ENCODE measurements around the gene PTPRG. TPM values are rescaled to one million over a fixed set of nuclear protein-coding genes. Genes with fewer than 3 reads are reported as not detected.

PTPRG gene
- total RNA-seq, 1 experiment from 2014 or later, result 69.3 TPM

GRCh38 chr3:61772456-61772855, 211.1 kb downstream of the PTPRG start:
- H3K4me1 ChIP-seq (ENCODE audit: insufficient read depth, low read length), result peaks cover 9% of the 10 kb centered on the region; the same call in 1 of the 2 replicates
- H2BK5ac ChIP-seq (ENCODE audit: insufficient read length, low read length), result no peak overlapping the region
- no peak overlapping the region for H4K91ac ChIP-seq (ENCODE audit: insufficient read length, low read depth, low read length)
- H3T11ph ChIP-seq (ENCODE audit: low read length), result no peak overlapping the region
- H3K56ac ChIP-seq (ENCODE audit: insufficient read length, low read depth, low read length), result no peak overlapping the region
- no peak overlapping the region for H3K4me2 ChIP-seq (ENCODE audit: insufficient read depth, insufficient read length, low read length)
- no peak overlapping the region for H4K8ac ChIP-seq (replicated peaks; ENCODE audit: insufficient read length, low read depth, low read length)
- no peak overlapping the region for H2BK120ac ChIP-seq (ENCODE audit: low read depth, low read length, poor library complexity, severe bottlenecking)
- no peaks in the 10 kb centered on the region for H4K20me1 ChIP-seq (ENCODE audit: control insufficient read depth, insufficient read depth, insufficient read length)
- no peak overlapping the region for H3K4ac ChIP-seq (ENCODE audit: low read depth, low read length)
- TF ChIP-seq CTCF (conservative IDR thresholded peaks at IDR 0.05), result no peak
- no peak overlapping the region for H3K4me3 Mint-ChIP-seq
- no peak overlapping the region for H3K27ac ChIP-seq (ENCODE audit: insufficient read length, low read depth, low read length)
- peak overlapping the region in 1 of 3 experiments; percentile 4; a peak in 1 of 7 replicates for H3K27ac Mint-ChIP-seq
- no peak overlapping the region for H3K23ac ChIP-seq (ENCODE audit: insufficient read length, low read depth, low read length)
- H3K9me3 Mint-ChIP-seq, result no peaks in the 10 kb centered on the region
- H3K4me1 Mint-ChIP-seq, result peaks cover 51 to 53% of the 10 kb centered on the region in 2 experiments
- no peak overlapping the region for H3K14ac ChIP-seq (ENCODE audit: insufficient read depth, low read length)
- H3K27me3 Mint-ChIP-seq (ENCODE audit: low read depth), result no peaks in the 10 kb centered on the region
- no peak overlapping the region for H3K9ac ChIP-seq (ENCODE audit: extremely low read depth, insufficient read length, low read length)
- peaks cover 0 to 4% (median 0%) of the 10 kb centered on the region in 3 experiments; a peak in 4 of 7 replicates for H3K36me3 Mint-ChIP-seq (ENCODE audit: insufficient read depth in 1 of 3, low read depth in 3 of 3)
- H2AK5ac ChIP-seq (ENCODE audit: insufficient read length, low read length), result no peak overlapping the region
- H3K9me3 ChIP-seq (ENCODE audit: control insufficient read depth, low read depth, low read length), result no peaks in the 10 kb centered on the region
- no peak overlapping the region for H2BK12ac ChIP-seq (ENCODE audit: insufficient read length, low read depth, low read length)
- H2AFZ ChIP-seq (ENCODE audit: low read length), result no peak overlapping the region
- H3K79me1 ChIP-seq (ENCODE audit: insufficient read depth, low read depth, low read length, poor library complexity, severe bottlenecking), result peaks cover 8% of the 10 kb centered on the region
- no peak overlapping the region for H2BK15ac ChIP-seq (ENCODE audit: low read depth, low read length)
- no peaks in the 10 kb centered on the region for H3K27me3 ChIP-seq (ENCODE audit: insufficient read depth, low read length)
- H3K23me2 ChIP-seq (ENCODE audit: insufficient read length, low read depth, low read length, poor library complexity, severe bottlenecking), result no peaks in the 10 kb centered on the region
- H2BK20ac ChIP-seq (ENCODE audit: low read depth, low read length, poor library complexity, severe bottlenecking), result no peak overlapping the region
- H4K5ac ChIP-seq (ENCODE audit: insufficient read length, low read depth, low read length), result no peak overlapping the region
- WGBS (ENCODE audit: extremely low coverage, insufficient read length, low lambda C conversion rate), result no CpG with 5 or more reads among the region's 1 CpG
- H3K79me2 ChIP-seq (ENCODE audit: insufficient read depth, low read length), result peaks cover 23% of the 10 kb centered on the region
- no peak for DNase-seq
- no peak overlapping the region for H3K18ac ChIP-seq (ENCODE audit: insufficient read length, low read depth, low read length)
